ENCODE results near the gene LMO7.
"Not testable (repeated sequence)": the region's sequence is repeated elsewhere in the genome, so short reads cannot be mapped to it uniquely, and the experiment has no call there.

The LMO7 gene

GRCh38 chr13:75647126-75647784, 11.1 kb downstream of the LMO7 start:
- in situ Hi-C loops (cut with MboI; ENCODE audit: low sequenced_read_pairs) = no loop called here

GRCh38 chr13:75648446-75648845, 12.3 kb downstream of the LMO7 start:
- in situ Hi-C loops (cut with MboI; ENCODE audit: low sequenced_read_pairs) = no loop called here

DNA sequence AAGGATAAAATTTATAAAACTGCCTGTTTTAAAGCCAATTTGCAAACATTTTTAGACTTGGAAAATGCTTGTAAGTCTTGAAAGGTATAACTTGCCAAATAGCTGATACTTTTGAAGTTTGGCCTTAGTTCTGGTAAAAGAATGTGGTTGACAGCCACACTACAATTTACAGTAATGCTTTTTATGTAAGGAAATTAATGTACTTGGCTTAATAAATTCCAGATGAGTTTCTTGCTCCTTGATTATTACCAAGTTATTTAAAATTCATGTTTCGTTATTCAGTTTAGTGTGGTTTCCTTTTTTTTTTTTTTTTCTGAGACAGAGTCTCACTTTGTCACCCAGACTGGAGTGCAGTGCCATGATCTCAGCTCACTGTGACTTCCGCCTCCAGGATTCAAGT, 14.9 kb downstream of the LMO7 start:
- in situ Hi-C loops (cut with MboI; ENCODE audit: low sequenced_read_pairs) = no loop called here

GRCh38 chr13:75652726-75653125, 16.6 kb downstream of the LMO7 start:
- in situ Hi-C loops (cut with MboI; ENCODE audit: low sequenced_read_pairs) = no loop called here

- in situ Hi-C loops (cut with MboI; ENCODE audit: low sequenced_read_pairs) = no loop called here
Observed at GRCh38 chr13:75656425-75656989, 20.4 kb downstream of the LMO7 start.

DNA sequence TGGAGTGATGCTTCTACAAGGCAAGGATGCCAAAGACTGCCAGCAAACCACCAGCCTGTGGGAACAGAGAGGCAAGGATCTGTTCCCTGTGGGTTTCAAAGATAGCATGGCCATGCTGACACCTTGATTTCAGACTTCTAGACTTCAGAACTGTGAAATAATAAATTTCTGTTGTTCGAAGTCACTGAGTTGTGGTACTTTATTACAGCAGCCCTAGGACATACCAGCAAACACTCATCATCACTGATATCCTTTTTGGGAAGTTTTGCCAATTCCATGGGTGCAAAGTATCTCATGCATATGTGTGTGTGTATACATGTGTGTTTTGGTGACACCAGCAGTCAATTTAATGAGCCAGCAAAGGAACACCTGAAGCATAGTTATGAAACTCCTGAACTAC, 21.0 kb downstream of the LMO7 start:
- in situ Hi-C loops (cut with MboI; ENCODE audit: low sequenced_read_pairs) = no loop called here

GRCh38 chr13:75660694-75661093, 24.6 kb downstream of the LMO7 start:
- in situ Hi-C loops (cut with MboI; ENCODE audit: low sequenced_read_pairs) = no loop called here

GRCh38 chr13:75661443-75661842, 25.3 kb downstream of the LMO7 start:
- in situ Hi-C loops (cut with MboI; ENCODE audit: low sequenced_read_pairs) = no loop called here

DNA sequence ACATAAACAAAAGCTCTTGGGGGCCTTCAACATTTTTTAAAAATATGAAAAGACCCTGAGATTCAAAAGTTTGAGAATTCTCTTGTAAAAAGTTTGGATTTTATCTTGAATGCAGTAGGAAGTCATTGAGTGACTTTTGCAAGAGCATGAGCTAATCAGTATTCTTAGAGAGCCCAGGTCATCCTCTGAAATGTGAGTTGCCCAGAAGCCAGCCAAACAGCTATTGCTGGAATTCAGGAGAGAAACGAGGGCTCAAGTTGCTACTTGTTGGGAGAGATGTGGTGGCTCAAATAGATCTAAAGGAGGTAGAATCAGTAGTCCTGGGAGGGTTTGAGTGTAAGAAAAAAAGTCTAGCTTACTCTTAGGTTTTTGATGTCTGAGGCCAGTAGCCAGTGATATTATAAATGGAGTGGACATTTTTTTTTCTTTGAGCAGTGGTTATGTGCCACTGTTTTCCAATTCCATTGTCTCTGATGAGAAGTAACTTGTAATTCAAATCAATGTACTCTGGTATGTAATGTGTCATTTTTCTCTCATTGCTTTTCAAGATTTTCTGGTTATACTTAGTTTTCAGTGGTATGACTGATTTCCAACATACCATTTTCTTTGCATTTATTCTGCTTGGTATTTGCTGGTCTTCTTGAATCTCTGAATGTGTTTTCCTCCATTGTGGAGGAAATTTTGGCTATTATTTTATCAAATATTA, 30.7 kb downstream of the LMO7 start:
- in situ Hi-C loops (cut with MboI; ENCODE audit: low sequenced_read_pairs) = no loop called here

- in situ Hi-C loops (cut with MboI; ENCODE audit: low sequenced_read_pairs) = no loop called here
Observed at GRCh38 chr13:75669706-75670105, 33.6 kb downstream of the LMO7 start.

DNA sequence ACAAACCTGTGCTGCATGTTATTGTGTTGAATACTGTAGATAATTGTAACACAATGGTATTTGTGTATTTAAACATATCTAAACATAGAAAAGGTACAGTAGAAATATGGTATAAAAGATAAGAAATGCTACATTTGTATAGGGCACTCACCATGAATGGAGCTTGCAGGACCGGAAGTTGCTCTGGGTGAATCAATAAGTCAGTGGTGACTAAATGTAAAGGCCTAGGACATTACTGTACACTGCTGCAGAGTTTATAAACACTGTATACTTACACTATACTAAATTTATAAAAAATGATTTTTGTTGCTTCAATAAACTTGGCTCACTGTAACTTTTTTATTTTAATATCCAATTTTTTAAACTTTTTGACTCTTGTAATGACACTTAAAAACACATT, 34.4 kb downstream of the LMO7 start:
- in situ Hi-C loops (cut with MboI; ENCODE audit: low sequenced_read_pairs) = no loop called here

GRCh38 chr13:75675421-75675820, 39.3 kb downstream of the LMO7 start:
- in situ Hi-C loops (cut with MboI; ENCODE audit: low sequenced_read_pairs) = no loop called here

DNA sequence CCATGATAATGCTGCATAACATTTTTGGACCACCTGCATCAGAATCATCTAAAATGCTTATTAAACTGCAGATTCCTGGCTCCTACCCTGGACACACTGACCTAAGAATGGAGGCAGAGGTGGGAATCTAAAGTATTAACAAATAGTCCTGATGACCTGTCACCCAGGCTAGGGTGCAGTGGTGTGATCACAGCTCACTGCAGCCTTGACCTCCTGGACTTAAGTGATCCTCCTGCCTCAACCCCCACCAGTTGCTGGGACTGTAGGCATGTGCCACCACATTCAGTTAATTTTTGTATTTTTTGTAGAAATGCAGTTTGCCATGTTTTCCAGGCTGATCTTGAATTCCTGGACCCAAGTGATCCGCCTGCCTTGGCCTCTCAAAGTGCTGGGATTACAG, 43.3 kb downstream of the LMO7 start:
- in situ Hi-C loops (cut with MboI; ENCODE audit: low sequenced_read_pairs) = no loop called here

DNA sequence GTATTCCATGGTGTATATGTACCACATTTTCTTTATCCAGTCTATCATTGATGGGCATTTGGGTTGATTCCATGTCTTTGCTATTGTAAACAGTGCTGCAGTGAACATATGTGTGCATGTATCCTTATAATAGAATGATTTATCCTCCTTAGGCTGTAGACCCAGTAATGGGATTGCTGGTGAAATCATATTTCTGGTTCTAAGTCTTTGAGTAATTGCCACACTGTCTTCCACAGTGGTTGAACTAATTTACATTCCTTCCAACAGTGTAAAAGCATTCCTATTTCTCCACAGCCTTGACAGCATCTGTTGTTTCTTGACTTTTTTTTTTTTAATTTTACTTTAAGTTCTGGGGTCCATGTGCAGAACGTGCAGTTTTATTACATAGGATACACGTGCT, 44.1 kb downstream of the LMO7 start:
- in situ Hi-C loops (cut with MboI; ENCODE audit: low sequenced_read_pairs) = not testable (repeated sequence)

DNA sequence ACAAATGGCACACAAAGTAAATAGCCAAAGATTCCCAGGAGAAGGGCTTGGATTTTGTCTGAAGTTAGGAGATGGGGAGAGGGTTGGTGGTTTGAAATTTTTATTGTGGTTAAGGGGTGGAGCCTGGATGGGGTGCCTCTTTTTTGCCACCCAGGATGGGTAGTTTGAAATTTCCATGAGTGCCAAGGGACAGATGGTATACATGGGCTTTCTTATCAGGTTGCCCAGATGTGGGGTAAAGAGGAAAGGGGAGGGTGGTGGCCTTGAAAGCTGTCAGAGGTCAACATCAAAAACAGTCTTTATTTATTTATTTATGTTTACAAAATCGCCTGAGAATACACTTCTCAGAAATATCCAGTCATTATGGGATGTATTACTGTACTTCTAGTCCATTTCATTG, 46.2 kb downstream of the LMO7 start:
- in situ Hi-C loops (cut with MboI; ENCODE audit: low sequenced_read_pairs) = no loop called here

DNA sequence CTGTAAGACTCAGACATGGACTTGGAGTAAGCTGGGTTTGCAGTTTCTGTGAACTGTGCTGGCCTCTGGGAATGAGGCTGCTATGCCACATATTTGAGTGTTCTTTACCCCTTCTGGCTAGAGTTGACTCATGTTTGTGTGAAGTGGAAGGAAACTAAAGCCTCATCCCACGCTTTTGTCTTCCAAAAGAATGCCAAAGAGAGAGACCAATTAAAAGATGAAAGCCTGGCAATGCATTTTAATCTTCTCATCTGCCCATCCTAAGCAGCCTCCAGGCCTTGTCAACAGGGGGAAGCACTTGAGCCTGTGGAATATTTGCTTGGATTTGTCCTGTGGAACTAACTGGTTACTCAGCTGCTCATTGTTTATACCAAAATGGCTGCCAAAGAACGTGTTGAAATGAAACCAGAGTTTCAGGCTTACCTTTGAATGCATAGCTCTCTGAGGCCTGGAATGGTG, 49.1 kb downstream of the LMO7 start:
- in situ Hi-C loops (cut with MboI; ENCODE audit: low sequenced_read_pairs) = no loop called here

DNA sequence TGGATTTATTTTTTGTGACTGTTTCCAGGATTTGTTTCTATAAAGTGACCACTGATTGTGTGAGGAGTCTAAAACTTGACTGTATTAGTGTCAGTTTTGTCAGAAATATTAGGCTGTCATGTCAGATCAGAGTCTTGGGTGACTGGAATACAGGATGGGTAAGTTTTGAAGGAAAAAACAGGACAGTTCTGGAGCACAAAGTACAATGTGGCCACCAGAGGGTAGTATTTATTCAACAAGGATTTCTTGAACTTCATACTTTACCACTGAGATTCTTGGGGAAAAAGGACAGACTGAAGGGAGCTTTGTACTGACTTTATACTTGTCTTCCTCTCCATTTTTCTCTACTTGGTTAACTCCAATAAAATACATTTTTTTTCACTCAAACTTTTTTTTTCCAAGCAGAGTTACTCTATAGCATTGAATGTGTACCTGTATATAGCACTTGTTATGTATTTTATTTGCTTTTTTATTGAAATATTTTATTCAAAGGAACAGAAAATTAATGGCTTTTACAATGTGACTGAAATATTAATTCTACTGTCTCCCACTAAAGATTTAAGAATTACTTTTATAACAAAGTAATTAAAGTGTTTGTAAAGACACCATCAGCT, 51.1 kb downstream of the LMO7 start:
- in situ Hi-C loops (cut with MboI; ENCODE audit: low sequenced_read_pairs) = no loop called here

DNA sequence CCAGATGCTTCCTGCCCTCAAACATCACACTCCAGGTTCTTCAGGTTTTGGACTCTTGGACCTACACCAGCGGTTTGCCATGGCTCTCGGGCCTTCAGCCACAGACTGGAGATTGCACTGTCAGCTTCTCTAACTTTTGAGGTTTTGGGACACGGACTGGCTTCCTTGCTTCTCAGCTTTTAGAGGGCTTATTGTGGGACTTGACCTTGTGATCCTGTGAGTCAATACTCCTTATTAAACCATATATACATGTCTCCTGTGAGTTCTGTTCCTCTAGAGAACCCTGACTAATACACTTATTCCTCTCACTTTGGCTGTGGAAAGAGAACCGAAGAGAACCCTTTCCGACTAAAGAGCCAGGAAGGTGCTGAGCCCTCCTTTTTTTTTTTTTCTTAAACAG, 53.6 kb downstream of the LMO7 start:
- in situ Hi-C loops (cut with MboI; ENCODE audit: low sequenced_read_pairs) = no loop called here

DNA sequence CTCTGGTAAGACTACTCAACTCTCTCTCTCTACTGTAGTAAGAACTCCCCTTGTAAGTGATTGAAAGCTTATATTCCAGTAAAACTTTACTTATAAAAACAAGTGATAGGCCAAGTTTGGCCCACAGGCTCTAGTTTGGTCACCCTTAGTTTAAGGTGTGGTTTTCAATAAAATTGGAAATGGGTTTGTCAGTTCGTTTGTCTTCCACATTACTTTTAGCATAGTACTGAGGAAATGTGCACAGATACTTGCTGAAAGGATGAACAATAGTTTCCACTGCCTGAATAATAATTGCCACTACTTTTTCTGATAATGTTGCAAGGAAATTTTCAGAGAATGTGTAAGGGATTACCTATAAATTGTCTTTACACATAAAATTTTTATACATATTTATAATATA, 54.5 kb downstream of the LMO7 start:
- in situ Hi-C loops (cut with MboI; ENCODE audit: low sequenced_read_pairs) = no loop called here

DNA sequence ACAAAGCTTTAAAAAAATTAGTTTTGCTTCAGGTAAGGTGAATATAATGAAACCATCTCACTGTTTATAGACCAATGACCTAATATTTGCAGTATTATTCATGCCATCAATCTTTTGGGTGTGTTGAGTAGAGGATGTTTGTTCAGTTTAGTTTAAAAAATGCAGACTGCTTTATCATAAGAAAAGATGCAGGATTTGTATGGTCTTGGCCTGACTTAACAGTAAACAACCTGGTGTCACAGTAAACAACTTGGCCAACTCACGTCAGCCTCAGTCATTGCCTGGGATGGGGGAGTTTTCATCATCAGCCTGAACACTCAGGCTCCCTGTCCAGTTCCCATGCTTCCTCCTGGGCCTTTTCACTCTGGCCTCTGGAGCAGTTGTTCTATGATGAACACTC, 55.1 kb downstream of the LMO7 start:
- in situ Hi-C loops (cut with MboI; ENCODE audit: low sequenced_read_pairs) = no loop called here

- in situ Hi-C loops (cut with MboI; ENCODE audit: low sequenced_read_pairs) = no loop called here
Observed at GRCh38 chr13:75693227-75693626, 57.1 kb downstream of the LMO7 start.

DNA sequence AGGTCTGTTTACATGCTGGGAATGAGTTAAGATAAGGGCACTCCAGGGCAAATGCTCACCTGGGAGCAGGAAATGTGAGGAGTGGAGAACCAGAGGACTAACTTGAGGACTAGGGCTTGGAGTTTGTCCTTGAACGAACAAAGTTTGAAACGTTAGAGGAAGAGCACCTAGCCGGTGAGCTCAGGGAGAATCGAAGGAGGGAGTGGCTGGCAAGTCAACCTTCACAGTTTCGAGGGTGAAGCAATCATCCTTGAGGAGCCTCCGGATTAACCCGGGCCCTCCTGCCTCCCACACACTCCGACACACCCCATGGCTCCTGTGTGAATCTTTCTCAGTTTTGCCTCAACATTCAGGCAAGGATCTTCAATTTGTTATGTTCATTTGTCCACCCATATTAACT, 58.6 kb downstream of the LMO7 start:
- in situ Hi-C loops (cut with MboI; ENCODE audit: low sequenced_read_pairs) = no loop called here
